Islet precursor cell (in vitro differentiated cells): ENCODE measurements around the gene CASP6.

Source experiments
- DNase-seq: peaks from one replicate; pipeline ENCODE4 v3.0.0-alpha.2; 2018

The CASP6 gene

GRCh38 chr4:109702950-109703663 is at the start of gene CASP6:
Gene CASP6, minus strand, starts transcription at chr4:109703445. Its CDS starts 50 bp downstream, at chr4:109703395.
- DNase-seq = peak; percentile 89

GRCh38 chr4:109752525-109752924 is 49.3 kb upstream of the CASP6 start:
- DNase-seq = no peak

- DNase-seq = no peak
Observed at GRCh38 chr4:109751852-109752251, 48.6 kb upstream of the CASP6 start.

DNA sequence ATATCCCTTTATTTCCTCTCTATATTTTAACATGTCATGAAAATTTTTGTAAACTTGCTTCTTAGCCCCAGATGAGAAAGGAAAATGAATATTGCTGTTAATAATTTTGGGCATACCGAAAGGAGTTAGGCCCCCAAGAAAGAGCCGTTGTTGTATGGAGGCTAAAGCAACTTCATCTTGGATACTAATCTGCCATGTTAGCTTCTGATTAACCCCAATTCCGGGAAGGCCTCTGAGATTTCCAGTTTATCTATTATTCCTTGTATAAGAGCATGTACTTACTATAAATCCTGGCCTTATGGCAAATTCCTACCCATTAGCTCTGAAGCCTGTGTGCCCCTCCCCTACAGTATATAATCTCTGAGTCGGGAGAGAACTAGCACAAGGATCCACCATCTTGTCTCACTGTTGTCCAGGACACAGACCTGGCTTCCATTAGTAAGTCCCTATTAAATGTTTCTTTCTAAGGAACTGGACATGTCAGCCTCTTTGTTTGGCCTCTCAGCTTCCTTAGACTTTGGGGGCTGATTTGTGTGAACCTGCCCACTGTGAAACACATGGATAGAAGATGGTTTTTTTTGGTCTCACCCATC is 47.5 kb upstream of the CASP6 start:
- DNase-seq = no peak

GRCh38 chr4:109749388-109750082 is 46.3 kb upstream of the CASP6 start:
- DNase-seq = no peak

- DNase-seq = no peak
Observed at GRCh38 chr4:109748114-109748513, 44.9 kb upstream of the CASP6 start.

- no peak for DNase-seq
Observed at GRCh38 chr4:109746728-109747127, 43.5 kb upstream of the CASP6 start.

DNA sequence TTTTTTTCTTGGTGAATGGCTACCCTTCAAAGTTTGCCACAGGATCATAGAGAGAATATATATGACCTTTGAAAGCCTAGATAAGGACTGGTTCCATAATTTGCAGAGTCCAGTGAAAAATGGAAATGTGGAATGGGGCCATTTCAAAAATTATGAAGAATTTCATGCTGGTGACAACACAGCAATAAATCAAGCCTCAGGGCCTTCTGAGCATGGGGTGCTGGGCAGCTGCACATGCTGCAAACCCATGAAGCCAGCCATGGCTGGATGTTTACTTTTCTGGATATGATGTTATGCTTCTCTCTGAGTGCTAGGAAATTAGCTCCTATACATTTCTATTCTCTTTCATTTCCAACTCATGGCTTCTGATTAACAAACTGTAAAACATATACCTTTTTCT is 42.6 kb upstream of the CASP6 start:
- DNase-seq = no peak

GRCh38 chr4:109739547-109739946 is 36.3 kb upstream of the CASP6 start:
- peak; percentile 61 for DNase-seq

DNA sequence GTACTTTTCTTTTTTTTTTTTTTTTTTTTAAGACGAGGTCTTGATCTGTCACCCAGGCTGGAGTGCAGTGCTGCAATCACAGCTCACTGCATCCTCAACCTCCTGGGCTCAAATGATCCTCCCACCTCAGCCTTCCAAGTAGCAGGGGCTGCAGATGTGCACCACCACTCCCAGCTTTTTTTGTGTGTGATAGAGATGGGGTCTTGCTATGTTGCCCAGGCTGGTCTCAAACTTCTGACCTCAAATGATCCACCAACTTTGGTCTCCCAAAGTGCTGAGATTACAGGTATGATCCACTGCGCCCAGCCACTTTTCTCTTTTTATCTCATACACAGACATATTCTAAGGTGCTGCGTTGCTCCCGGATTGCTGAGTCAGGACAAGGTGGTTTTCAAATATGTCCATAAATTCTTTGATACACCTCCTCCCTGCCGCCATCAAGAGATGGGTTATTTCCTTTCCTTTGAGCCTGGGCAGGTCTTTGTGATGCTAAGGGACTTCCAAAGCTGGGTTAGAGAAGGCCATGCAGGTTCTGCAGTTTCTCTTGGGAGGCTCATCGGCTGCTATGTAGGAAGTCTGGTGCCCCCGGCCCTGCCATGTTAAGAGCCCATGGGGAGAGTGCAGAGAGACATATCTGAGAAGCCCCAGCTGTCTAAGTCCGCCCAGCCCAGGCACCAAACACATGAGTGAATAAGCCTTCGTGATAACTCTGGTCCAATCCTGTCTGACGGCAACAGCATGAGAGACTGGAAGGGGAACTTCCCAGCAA is 35.0 kb upstream of the CASP6 start:
- DNase-seq = no peak

- no peak for DNase-seq
Observed at GRCh38 chr4:109735566-109736365, 32.5 kb upstream of the CASP6 start.

DNA sequence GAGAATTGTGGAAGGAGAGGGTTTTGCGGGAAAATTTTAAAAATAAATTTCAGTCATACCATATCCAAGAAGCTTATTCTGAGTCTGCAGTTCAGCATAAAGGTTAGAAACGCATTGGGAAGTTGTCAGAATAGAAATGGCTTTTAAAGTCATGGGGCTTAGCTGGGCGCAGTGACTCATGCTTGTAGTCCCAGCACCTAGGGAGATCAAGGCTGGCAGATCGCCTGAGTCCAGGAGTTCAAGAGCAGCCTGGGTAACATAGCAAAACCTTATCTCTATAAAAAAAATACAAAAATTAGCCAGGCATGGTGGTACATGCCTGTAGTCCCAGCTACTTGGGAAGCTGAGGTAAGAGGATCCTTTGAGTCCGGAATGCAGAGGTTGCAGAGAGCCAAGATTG is 30.5 kb upstream of the CASP6 start:
- no peak for DNase-seq

- DNase-seq = no peak
Observed at GRCh38 chr4:109730619-109731545, 27.6 kb upstream of the CASP6 start.

DNA sequence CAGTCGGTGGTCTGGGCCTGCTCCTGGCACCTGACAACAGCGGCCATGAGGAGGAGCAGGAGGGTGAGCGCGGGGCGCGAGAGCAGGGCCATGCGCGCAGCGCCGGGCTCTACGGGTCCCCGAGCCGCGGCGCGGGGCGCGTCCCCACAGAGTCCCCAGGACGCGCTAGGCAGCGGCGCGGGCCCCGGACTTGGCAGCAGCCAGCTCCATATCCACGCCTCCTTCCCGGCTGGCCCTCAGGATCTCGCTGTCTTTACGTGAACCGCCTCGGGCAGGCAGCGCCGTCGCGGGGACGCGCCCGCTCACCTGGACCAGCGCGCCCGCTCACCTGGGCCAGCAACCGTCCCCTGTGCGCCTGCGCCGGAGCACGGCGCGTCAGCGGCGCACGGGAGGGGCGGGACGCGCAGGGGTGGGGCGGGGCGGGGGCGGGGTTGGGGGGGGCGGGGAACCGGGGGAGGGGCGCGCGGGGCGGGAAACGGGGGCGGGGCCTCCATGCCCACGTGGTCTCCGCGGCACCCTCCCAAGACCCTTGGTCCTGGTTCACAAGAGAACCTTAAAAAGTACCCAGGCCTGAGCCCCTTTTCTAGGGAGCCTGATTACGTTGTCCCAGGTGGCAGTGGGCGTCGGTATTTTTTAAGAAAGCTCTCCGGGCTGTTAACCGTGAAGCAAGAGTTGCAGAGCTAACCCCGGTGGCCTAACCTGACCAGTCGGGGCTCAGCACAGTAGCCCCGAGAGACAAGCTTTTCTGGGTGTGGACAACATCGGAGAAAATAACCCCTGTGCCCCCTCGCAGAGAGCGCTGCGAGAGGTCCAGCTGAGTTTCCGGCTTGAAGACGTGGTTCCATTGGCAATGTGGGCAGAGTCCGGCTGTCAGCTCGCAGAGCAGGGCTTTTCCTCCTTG is 26.7 kb upstream of the CASP6 start, which contains the start of gene PLA2G12A:
Gene PLA2G12A (minus strand): TSS at position 353 of the 901 bp plus-strand sequence. CDS start 261 bp downstream, at position 92.
- peak; percentile 93 for DNase-seq

GRCh38 chr4:109729117-109729717 is 26.0 kb upstream of the CASP6 start:
- DNase-seq = no peak

DNA sequence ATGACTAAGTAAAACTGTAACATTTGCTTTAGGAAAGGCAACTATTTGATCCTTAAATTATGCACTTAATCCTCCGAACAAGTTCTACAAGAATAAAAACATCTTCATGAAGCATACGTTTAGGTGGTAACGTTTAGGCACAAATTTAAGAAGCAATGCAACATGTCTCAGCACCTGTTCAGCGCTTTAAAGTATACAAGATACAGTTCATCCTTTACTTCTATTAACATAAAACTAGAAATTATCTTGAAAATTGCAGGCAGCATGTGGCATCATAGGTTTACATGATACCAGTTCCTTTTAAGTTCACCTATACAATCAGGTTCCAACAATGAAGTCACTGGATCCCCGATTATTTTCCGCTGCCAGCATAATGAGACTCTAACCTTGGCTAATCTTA is 25.1 kb upstream of the CASP6 start:
- no peak for DNase-seq

- DNase-seq = no peak
Observed at GRCh38 chr4:109723110-109723509, 19.9 kb upstream of the CASP6 start.

DNA sequence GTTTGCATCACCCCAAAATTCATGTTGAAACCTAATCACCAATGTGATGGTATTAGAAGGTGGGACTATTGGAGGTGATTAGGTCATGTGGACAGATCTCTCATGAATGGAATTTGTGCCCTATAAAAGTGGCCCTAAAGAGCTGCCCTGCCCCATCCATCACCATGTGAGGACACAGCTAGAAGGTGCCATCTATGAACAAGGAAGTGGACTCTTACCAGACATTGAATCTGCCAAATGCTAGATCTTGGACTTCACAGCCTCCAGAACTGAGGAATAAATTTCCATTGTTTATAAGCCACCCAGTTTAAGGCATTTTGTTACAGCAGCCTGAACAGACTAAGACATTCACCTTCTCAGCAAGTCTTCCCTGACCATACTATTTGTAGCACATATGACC is 19.1 kb upstream of the CASP6 start:
- DNase-seq = no peak

- DNase-seq = no peak
Observed at GRCh38 chr4:109721033-109721432, 17.8 kb upstream of the CASP6 start.

DNA sequence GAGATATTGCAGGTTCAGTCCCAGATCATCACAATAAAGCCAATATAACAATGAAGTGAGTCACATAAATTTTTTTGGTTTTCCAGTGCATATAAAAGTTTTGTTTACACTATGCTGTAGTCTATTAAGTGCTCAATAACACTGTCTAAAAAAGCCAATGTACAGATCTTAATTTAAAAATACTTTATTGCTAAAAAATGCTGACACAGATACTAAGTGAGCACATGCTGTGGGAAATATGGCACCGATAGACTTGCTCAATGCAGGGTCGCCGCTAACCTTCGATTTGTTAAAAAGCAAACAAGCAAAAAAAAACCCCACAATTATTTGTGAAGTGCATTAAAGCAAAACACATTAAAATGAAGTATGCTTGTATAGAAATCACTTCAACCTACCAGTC is 16.4 kb upstream of the CASP6 start:
- DNase-seq = no peak
